K562 (cell line): Measurements from ENCODE around the gene TEX28.
"Not testable (repeated sequence)": the region's sequence is repeated elsewhere in the genome, so short reads cannot be mapped to it uniquely, and the experiment has no call there.

Experiments
- CHD4 ChIP-seq: fragments of 200-600 bp; sonication (generic); IDR thresholded peaks from 3 replicates; pipeline ENCODE4 v1.6.1; 2012; ENCODE audit warnings: low read depth, mild to moderate bottlenecking, mixed read lengths, low read length, inconsistent platforms; ENCODE audit not compliant: insufficient read depth, insufficient replicate concordance, poor library complexity, severe bottlenecking
- ESRRB ChIP-seq: fragments of 250-450 bp; sonication (Bioruptor Pico); IDR thresholded peaks from 2 replicates; pipeline ENCODE4 v1.5.0; 2020; ENCODE audit warnings: mild to moderate bottlenecking, moderate library complexity, borderline replicate concordance
- GTF2F1 ChIP-seq: IDR thresholded peaks from 2 replicates; pipeline ENCODE4 v1.6.1; 2011; ENCODE audit warnings: low read depth, low read length, improper control_type of control experiment
- NFIC ChIP-seq: fragments of 450-650 bp; IDR thresholded peaks from 2 replicates; pipeline ENCODE4 v1.6.1; 2017; ENCODE audit warnings: mild to moderate bottlenecking, inconsistent platforms
- RAD21 ChIP-seq, 2 experiments: fragments of 250-450 bp in 1 of 2; fragments of 450-650 bp in 1 of 2; sonication (Bioruptor Pico) in 1 of 2; formaldehyde crosslinking in 1 of 2; IDR thresholded peaks in 1 of 2; conservative IDR thresholded peaks in 1 of 2; 2 replicates each; pipeline versions ENCODE4 v1.4.0 to v1.8.0; 2020 to 2022; ENCODE audit warnings: mild to moderate bottlenecking in 2 of 2, moderate library complexity in 1 of 2
- RCOR1 ChIP-seq, 2 experiments: IDR thresholded peaks; 2 replicates each; pipeline ENCODE4 v1.6.1; 2012; ENCODE audit warnings: low read depth in 2 of 2, low read length in 2 of 2, borderline replicate concordance in 1 of 2, improper control_type of control experiment in 1 of 2
- REST ChIP-seq, 2 experiments: fragments of 450-650 bp; formaldehyde crosslinking in 1 of 2; IDR thresholded peaks; 2 replicates each; pipeline versions ENCODE4 v1.4.0 to v1.6.1; 2014 to 2020; ENCODE audit warnings: mild to moderate bottlenecking in 2 of 2, borderline replicate concordance in 1 of 2, low read depth in 1 of 2
- RFX5 ChIP-seq: IDR thresholded peaks from 2 replicates; pipeline ENCODE4 v1.6.1; 2011; ENCODE audit warnings: low read depth, mild to moderate bottlenecking, improper control_type of control experiment, low read length
- TBP ChIP-seq: optimal IDR thresholded peaks from 2 replicates; pipeline ENCODE3; 2011; ENCODE audit warnings: low read depth, low read length, improper control_type of control experiment
- TCFL5 ChIP-seq: fragments of 250-450 bp; sonication (Bioruptor Pico); conservative IDR thresholded peaks from 2 replicates; pipeline ENCODE4 v1.6.1; 2021; ENCODE audit warnings: mild to moderate bottlenecking, moderate library complexity, matching md5 sums
- TF ChIP-seq, protein P1 (sequence below), 3 experiments: IDR thresholded peaks in 2 of 3; conservative IDR thresholded peaks in 1 of 3; 2 replicates each; pipeline ENCODE4 v1.5.1; 2011 to 2012; ENCODE audit warnings: low read length in 3 of 3, mild to moderate bottlenecking in 3 of 3, control low read depth in 2 of 3, improper control_type of control experiment in 1 of 3, inconsistent platforms in 1 of 3, low read depth in 1 of 3, mixed read lengths in 1 of 3, moderate library complexity in 1 of 3; ENCODE audit not compliant: insufficient read depth in 2 of 3

- not testable (repeated sequence) for TF ChIP-seq CHD4; TCFL5 (CRISPR knock-in tag); NFIC; RAD21 (CRISPR knock-in tag; conservative IDR thresholded peaks at IDR 0.05 in 1 of 2, IDR thresholded peaks at IDR 0.05 in 1 of 2); RCOR1 (IDR thresholded peaks at IDR 0.05; ENCODE audit: borderline replicate concordance in 1 of 2, low read depth in 2 of 2, low read length in 2 of 2); GTF2F1; ESRRB (CRISPR knock-in tag); REST (IDR thresholded peaks at IDR 0.05; ENCODE audit: borderline replicate concordance); REST (CRISPR knock-in tag; IDR thresholded peaks at IDR 0.05; ENCODE audit: low read depth); RFX5; TBP
- TF ChIP-seq, protein P1, sequence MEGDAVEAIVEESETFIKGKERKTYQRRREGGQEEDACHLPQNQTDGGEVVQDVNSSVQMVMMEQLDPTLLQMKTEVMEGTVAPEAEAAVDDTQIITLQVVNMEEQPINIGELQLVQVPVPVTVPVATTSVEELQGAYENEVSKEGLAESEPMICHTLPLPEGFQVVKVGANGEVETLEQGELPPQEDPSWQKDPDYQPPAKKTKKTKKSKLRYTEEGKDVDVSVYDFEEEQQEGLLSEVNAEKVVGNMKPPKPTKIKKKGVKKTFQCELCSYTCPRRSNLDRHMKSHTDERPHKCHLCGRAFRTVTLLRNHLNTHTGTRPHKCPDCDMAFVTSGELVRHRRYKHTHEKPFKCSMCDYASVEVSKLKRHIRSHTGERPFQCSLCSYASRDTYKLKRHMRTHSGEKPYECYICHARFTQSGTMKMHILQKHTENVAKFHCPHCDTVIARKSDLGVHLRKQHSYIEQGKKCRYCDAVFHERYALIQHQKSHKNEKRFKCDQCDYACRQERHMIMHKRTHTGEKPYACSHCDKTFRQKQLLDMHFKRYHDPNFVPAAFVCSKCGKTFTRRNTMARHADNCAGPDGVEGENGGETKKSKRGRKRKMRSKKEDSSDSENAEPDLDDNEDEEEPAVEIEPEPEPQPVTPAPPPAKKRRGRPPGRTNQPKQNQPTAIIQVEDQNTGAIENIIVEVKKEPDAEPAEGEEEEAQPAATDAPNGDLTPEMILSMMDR (IDR thresholded peaks at IDR 0.05 in 2 of 3, conservative IDR thresholded peaks at IDR 0.05 in 1 of 3; ENCODE audit: insufficient read depth in 2 of 3, low read depth in 1 of 3, low read length in 3 of 3), result not testable (repeated sequence)
These were observed 55.9 kb downstream of the TEX28 start for GRCh38 chrX:154238939-154239559.
